Fibroblast of peridontal ligament (primary cell): Measurements from ENCODE around the gene SLIT3.
A peak's percentile ranks its signal among the peaks of the same experiment; 100 is the strongest.

Experiments
- DNase-seq: peaks from one replicate; pipeline ENCODE4 v3.0.0-alpha.2; 2010; ENCODE audit errors: extremely low read depth

Gene SLIT3

GRCh38 chr5:169300468-169301385 is at the start of gene SLIT3:
SLIT3 (minus strand) TSS chr5:169301139; CDS start chr5:169300709, 430 bp downstream.
- peak; percentile 84 for DNase-seq

GRCh38 chr5:169350016-169350415 is 49.1 kb upstream of the SLIT3 start:
- peak; percentile 84 for DNase-seq

- peak; percentile 66 for DNase-seq
Measured at GRCh38 chr5:169347786-169348185, 46.8 kb upstream of the SLIT3 start.

- DNase-seq = peak; percentile 63
Measured at GRCh38 chr5:169344629-169345028, 43.7 kb upstream of the SLIT3 start.

- peak; percentile 24 for DNase-seq
Measured at GRCh38 chr5:169343766-169344165, 42.8 kb upstream of the SLIT3 start.

GRCh38 chr5:169341556-169341955 is 40.6 kb upstream of the SLIT3 start:
- DNase-seq = no peak

- no peak for DNase-seq
Measured at GRCh38 chr5:169339869-169340268, 38.9 kb upstream of the SLIT3 start.

GRCh38 chr5:169336242-169336641 is 35.3 kb upstream of the SLIT3 start:
- DNase-seq = no peak

- no peak for DNase-seq
Measured at GRCh38 chr5:169335806-169336205, 34.9 kb upstream of the SLIT3 start.

GRCh38 chr5:169333518-169333917 is 32.6 kb upstream of the SLIT3 start:
- no peak for DNase-seq

- DNase-seq = peak; percentile 37
Measured at GRCh38 chr5:169331292-169331852, 30.4 kb upstream of the SLIT3 start.

- no peak for DNase-seq
Measured at GRCh38 chr5:169328401-169328800, 27.5 kb upstream of the SLIT3 start.

- peak; percentile 17 for DNase-seq
Measured at GRCh38 chr5:169325273-169325672, 24.3 kb upstream of the SLIT3 start.

- no peak for DNase-seq
Measured at GRCh38 chr5:169318556-169318955, 17.6 kb upstream of the SLIT3 start.

GRCh38 chr5:169307646-169308045 is 6.7 kb upstream of the SLIT3 start:
- DNase-seq = peak; percentile 33

GRCh38 chr5:169305366-169305765 is 4.4 kb upstream of the SLIT3 start:
- no peak for DNase-seq

GRCh38 chr5:169304175-169304574 is 3.2 kb upstream of the SLIT3 start:
- DNase-seq = no peak

GRCh38 chr5:169303119-169303515 is 2.2 kb upstream of the SLIT3 start:
- no peak for DNase-seq

GRCh38 chr5:169302491-169303118 is 1.7 kb upstream of the SLIT3 start:
- DNase-seq = peak; percentile 93

GRCh38 chr5:169301986-169302385 is 1.0 kb upstream of the SLIT3 start:
- DNase-seq = no peak

- no peak for DNase-seq
Measured at GRCh38 chr5:169301386-169301934, 521 bp upstream of the SLIT3 start.
